ENCODE data around the gene RAB24.
A peak's percentile ranks its signal among the peaks of the same experiment; 100 is the strongest.

The RAB24 gene

GRCh38 chr5:177320879-177321278, 17.4 kb upstream of the RAB24 start:
- Histone ChIP-seq H3K36me3 (no peaks in the 10 kb centered on the region), H3K4me1 (ENCODE audit: control insufficient read depth in 1 of 2, insufficient read depth in 1 of 2, low read depth in 1 of 2, low read length in 1 of 2) (peaks cover 43 to 48% of the 10 kb centered on the region in 2 experiments), H3K27me3 (no peaks in the 10 kb centered on the region), H3K27ac (peak overlapping the region; percentile 74), H3K9me3 (no peaks in the 10 kb centered on the region), H3K4me3 (ENCODE audit: low read depth in 1 of 2, low read length in 1 of 2) (no peak overlapping the region)
- TF ChIP-seq, protein P1, sequence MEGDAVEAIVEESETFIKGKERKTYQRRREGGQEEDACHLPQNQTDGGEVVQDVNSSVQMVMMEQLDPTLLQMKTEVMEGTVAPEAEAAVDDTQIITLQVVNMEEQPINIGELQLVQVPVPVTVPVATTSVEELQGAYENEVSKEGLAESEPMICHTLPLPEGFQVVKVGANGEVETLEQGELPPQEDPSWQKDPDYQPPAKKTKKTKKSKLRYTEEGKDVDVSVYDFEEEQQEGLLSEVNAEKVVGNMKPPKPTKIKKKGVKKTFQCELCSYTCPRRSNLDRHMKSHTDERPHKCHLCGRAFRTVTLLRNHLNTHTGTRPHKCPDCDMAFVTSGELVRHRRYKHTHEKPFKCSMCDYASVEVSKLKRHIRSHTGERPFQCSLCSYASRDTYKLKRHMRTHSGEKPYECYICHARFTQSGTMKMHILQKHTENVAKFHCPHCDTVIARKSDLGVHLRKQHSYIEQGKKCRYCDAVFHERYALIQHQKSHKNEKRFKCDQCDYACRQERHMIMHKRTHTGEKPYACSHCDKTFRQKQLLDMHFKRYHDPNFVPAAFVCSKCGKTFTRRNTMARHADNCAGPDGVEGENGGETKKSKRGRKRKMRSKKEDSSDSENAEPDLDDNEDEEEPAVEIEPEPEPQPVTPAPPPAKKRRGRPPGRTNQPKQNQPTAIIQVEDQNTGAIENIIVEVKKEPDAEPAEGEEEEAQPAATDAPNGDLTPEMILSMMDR (IDR thresholded peaks at IDR 0.05) = no peak

- Histone ChIP-seq H3K27ac (peak overlapping the region; percentile 74), H3K36me3 (no peaks in the 10 kb centered on the region), H3K4me1 (ENCODE audit: control insufficient read depth in 1 of 2, insufficient read depth in 1 of 2, low read depth in 1 of 2, low read length in 1 of 2) (peaks cover 43 to 48% of the 10 kb centered on the region in 2 experiments), H3K9me3 (no peaks in the 10 kb centered on the region), H3K27me3 (no peaks in the 10 kb centered on the region), H3K4me3 (ENCODE audit: low read depth in 1 of 2, low read length in 1 of 2) (peak overlapping the region in 1 of 2 experiments; percentile 42)
- TF ChIP-seq, protein P1 (IDR thresholded peaks at IDR 0.05) = no peak
These were observed 16.5 kb upstream of the RAB24 start for GRCh38 chr5:177319913-177320588.

DNA sequence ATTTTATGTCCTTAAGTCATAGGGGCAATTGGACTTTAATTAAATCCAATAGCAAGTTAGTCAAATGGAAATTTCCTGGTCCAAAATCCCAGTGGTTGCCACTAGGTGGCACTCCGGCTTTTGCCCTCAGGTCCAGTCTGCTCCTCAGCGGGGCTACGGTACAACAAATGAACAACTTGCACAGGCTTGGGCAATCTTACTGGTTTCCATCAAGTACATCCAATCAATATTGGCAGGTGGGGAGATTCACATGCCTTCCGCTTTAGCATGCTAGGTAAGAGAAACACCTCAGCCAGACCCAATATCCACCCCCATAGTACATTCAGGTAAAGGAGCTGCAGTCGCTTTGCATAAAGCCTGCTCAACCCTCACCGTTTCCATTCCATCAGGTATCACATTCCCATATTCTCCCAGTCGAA, 14.4 kb upstream of the RAB24 start:
- H3K4me1 ChIP-seq (ENCODE audit: control insufficient read depth in 1 of 2, insufficient read depth in 1 of 2, low read depth in 1 of 2, low read length in 1 of 2) = peaks cover 46 to 48% of the 10 kb centered on the region in 2 experiments
- H3K9me3 ChIP-seq = no peaks in the 10 kb centered on the region
- no peaks in the 10 kb centered on the region for H3K27me3 ChIP-seq
- TF ChIP-seq, protein P1 (IDR thresholded peaks at IDR 0.05) = peak; percentile 91
- H3K27ac ChIP-seq = peak overlapping the region; percentile 8
- no peak overlapping the region for H3K4me3 ChIP-seq (ENCODE audit: low read depth in 1 of 2, low read length in 1 of 2)
- no peaks in the 10 kb centered on the region for H3K36me3 ChIP-seq

- no peak overlapping the region for H3K4me3 ChIP-seq (ENCODE audit: low read depth in 1 of 2, low read length in 1 of 2)
- H3K27ac ChIP-seq = no peak overlapping the region
- no peaks in the 10 kb centered on the region for H3K36me3 ChIP-seq
- no peaks in the 10 kb centered on the region for H3K27me3 ChIP-seq
- TF ChIP-seq, protein P1 (IDR thresholded peaks at IDR 0.05) = no peak
- no peaks in the 10 kb centered on the region for H3K9me3 ChIP-seq
- H3K4me1 ChIP-seq (ENCODE audit: control insufficient read depth in 1 of 2, insufficient read depth in 1 of 2, low read depth in 1 of 2, low read length in 1 of 2) = peaks cover 61 to 64% of the 10 kb centered on the region in 2 experiments
These were observed 12.5 kb upstream of the RAB24 start for GRCh38 chr5:177316005-177316404.

GRCh38 chr5:177315411-177315810, 11.9 kb upstream of the RAB24 start:
- H3K27me3 ChIP-seq = no peaks in the 10 kb centered on the region
- no peak overlapping the region for H3K27ac ChIP-seq
- TF ChIP-seq, protein P1 (IDR thresholded peaks at IDR 0.05) = no peak
- H3K4me1 ChIP-seq (ENCODE audit: control insufficient read depth in 1 of 2, insufficient read depth in 1 of 2, low read depth in 1 of 2, low read length in 1 of 2) = peaks cover 61 to 64% of the 10 kb centered on the region in 2 experiments
- no peak overlapping the region for H3K4me3 ChIP-seq (ENCODE audit: low read depth in 1 of 2, low read length in 1 of 2)
- H3K9me3 ChIP-seq = no peaks in the 10 kb centered on the region
- no peaks in the 10 kb centered on the region for H3K36me3 ChIP-seq
